CD4-positive, CD25-positive, alpha-beta regulatory T cell (primary cell): ENCODE measurements around the gene MAP4K2. TPM values are rescaled to one million over a fixed set of nuclear protein-coding genes. Genes with fewer than 3 reads are reported as not detected.
A peak's percentile ranks its signal among the peaks of the same experiment; 100 is the strongest.

Source experiments
- ATAC-seq, 2 donors: fragments of 150-1000 bp; cut with Tn5 transposase; one replicate each; pipeline ENCODE4 v1.10.0; 2021; ENCODE audit warnings: low read depth in 2 of 2, moderate number of reproducible peaks in 2 of 2, moderate library complexity in 1 of 2
- DNase-seq, 3 donors: peaks; one replicate each; pipeline versions ENCODE4 v3.0.0 to v3.0.0-alpha.2; 2012 to 2022; ENCODE audit warnings: mixed read lengths in 1 of 3
- H3K27ac ChIP-seq: one replicate; pipeline ENCODE4 v1.7.0; 2013; ENCODE audit warnings: mild to moderate bottlenecking, low read length; ENCODE audit not compliant: insufficient read depth, poor library complexity, severe bottlenecking
- H3K27me3 ChIP-seq: one replicate; pipeline ENCODE4 v1.7.0; 2013; ENCODE audit warnings: low read length; ENCODE audit not compliant: control insufficient read depth, insufficient read depth
- H3K36me3 ChIP-seq: one replicate; pipeline ENCODE4 v1.7.0; 2013; ENCODE audit warnings: mild to moderate bottlenecking, low read length, moderate library complexity; ENCODE audit not compliant: control insufficient read depth, insufficient read depth
- H3K4me1 ChIP-seq: 2 replicates; pipeline ENCODE4 v1.7.0; 2013; ENCODE audit warnings: mild to moderate bottlenecking, low read length; ENCODE audit not compliant: insufficient read depth, control insufficient read depth, poor library complexity, severe bottlenecking
- H3K4me3 ChIP-seq: one replicate; pipeline ENCODE4 v1.7.0; 2013; ENCODE audit warnings: low read depth, mild to moderate bottlenecking, low read length, moderate library complexity
- H3K9me3 ChIP-seq, 2 experiments: 1 replicate in 1 of 2; 2 replicates in 1 of 2; pipeline ENCODE4 v1.7.0; 2013; ENCODE audit warnings: low read length in 2 of 2, mild to moderate bottlenecking in 1 of 2, moderate library complexity in 1 of 2; ENCODE audit not compliant: control insufficient read depth in 2 of 2
- H3K27ac Mint-ChIP-seq, 3 donors: one replicate each; pipeline ENCODE4 v1.8.0; 2020 to 2022; ENCODE audit warnings: mild to moderate bottlenecking in 3 of 3, mixed read lengths in 3 of 3, moderate library complexity in 2 of 3
- H3K27me3 Mint-ChIP-seq: one replicate; pipeline ENCODE4 v1.8.0; 2022; ENCODE audit warnings: mild to moderate bottlenecking, mixed read lengths
- H3K36me3 Mint-ChIP-seq: one replicate; pipeline ENCODE4 v1.8.0; 2020; ENCODE audit warnings: mixed read lengths
- H3K4me1 Mint-ChIP-seq, 4 donors: one replicate each; pipeline ENCODE4 v1.8.0; 2020 to 2022; ENCODE audit warnings: mixed read lengths in 4 of 4, mild to moderate bottlenecking in 1 of 4
- H3K4me3 Mint-ChIP-seq, 4 donors: one replicate each; pipeline ENCODE4 v1.8.0; 2020 to 2022; ENCODE audit warnings: mild to moderate bottlenecking in 4 of 4, mixed read lengths in 4 of 4, moderate library complexity in 3 of 4
- H3K9me3 Mint-ChIP-seq, 7 donors: one replicate each; pipeline ENCODE4 v1.8.0; 2020 to 2022; ENCODE audit warnings: mixed read lengths in 7 of 7, mild to moderate bottlenecking in 3 of 7, moderate library complexity in 2 of 7
- polyA plus RNA-seq, 4 donors: library from polyadenylated mRNA; unstranded; fragments of 300-500 nt; fragmentation: Illumina TruSeq; gene quantifications; one replicate each; pipeline ENCODE4 v1.2.3, GENCODE V29; 2021
- total RNA-seq: library from RNA; stranded (reverse); gene quantifications from one replicate; pipeline ENCODE4 v1.2.3, GENCODE V29; 2022

Gene MAP4K2
- total and polyA plus RNA-seq, 5 donors from 2014 or later = 31.5 to 85.0 (median 35.2) TPM

GRCh38 chr11:64743591-64744543, 59.1 kb downstream of the MAP4K2 start, which contains the start of gene RASGRP2:
Gene RASGRP2 (minus strand): TSS chr11:64744142. CDS start chr11:64742866, 1,276 bp downstream.
- Mint-ChIP-seq H3K36me3 (peaks cover 22% of the 10 kb centered on the region), H3K4me1 (peaks cover 0 to 55% (median 33%) of the 10 kb centered on the region in 4 donors), H3K27ac (peak within 1 kb of the TSS; percentile 92 to 100 (median 99)), H3K27me3 (peaks cover 5% of the 10 kb centered on the region), H3K4me3 (peak within 1 kb of the TSS; percentile 94 to 100 (median 99)), H3K9me3 (no peaks in the 10 kb centered on the region)
- Histone ChIP-seq H3K9me3 (no peaks in the 10 kb centered on the region), H3K36me3 (peaks cover 23% of the 10 kb centered on the region), H3K27ac (peak within 1 kb of the TSS; percentile 93), H3K4me1 (peaks cover 51% of the 10 kb centered on the region), H3K27me3 (no peaks in the 10 kb centered on the region), H3K4me3 (peak within 1 kb of the TSS; percentile 77)
- DNase-seq = peak; percentile 75 to 89 (median 88)
- ATAC-seq = peak; percentile 52 to 55

DNA sequence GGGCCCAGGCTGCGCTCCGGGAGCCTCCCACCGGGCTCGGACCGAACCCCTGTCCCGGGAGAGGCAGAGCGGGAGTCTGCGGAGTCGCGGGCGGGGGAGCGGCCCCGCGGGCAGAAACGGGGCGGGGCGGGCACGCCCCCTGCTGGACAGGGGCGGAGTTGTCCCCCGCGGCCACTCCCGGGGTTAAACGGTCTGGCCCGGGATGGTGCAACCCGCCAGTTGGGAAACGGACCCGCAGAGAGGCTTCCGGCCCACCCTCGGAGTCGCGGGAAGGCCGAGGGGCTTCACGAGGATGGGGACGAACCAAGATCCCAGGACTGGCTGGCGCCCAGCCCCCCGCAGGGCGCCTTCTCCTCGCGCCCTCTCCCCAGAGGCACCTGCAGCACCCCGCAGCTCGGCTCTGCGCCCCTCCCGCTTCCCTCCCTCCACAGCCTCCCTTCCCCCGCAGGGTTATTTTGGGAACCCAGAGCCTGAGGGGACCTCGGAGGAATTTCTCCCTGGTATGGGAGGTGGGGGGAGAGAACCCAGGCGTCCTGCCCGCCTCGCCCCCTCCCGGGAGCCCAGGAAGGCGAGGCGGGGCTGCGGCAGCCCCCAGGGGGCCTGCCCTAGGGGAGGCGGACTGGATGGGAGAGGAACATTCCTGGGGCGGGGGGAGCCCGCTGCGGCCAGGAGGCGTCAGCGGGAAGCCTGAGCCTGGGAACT, 60.0 kb downstream of the MAP4K2 start:
- Mint-ChIP-seq H3K9me3 (no peaks in the 10 kb centered on the region), H3K36me3 (peaks cover 27% of the 10 kb centered on the region), H3K27me3 (peaks cover 5% of the 10 kb centered on the region), H3K4me1 (peaks cover 0 to 52% (median 31%) of the 10 kb centered on the region in 4 donors), H3K4me3 (peak overlapping the region; percentile 93 to 100 (median 96)), H3K27ac (peak overlapping the region in 1 of 3 donors; percentile 97)
- H3K27ac ChIP-seq = peak overlapping the region; percentile 93
- H3K4me1 ChIP-seq = peaks cover 51% of the 10 kb centered on the region
- peak overlapping the region; percentile 48 for H3K4me3 ChIP-seq
- H3K9me3 ChIP-seq = no peaks in the 10 kb centered on the region
- DNase-seq (peak; percentile 66 to 79 (median 70)), ATAC-seq (peak; percentile 22 to 23)
- no peaks in the 10 kb centered on the region for H3K27me3 ChIP-seq
- H3K36me3 ChIP-seq = peaks cover 31% of the 10 kb centered on the region

- H3K27me3 Mint-ChIP-seq = peaks cover 5% of the 10 kb centered on the region
- peak overlapping the region; percentile 53 for H3K4me3 ChIP-seq
- peak overlapping the region in 2 of 3 donors; percentile 26 to 83 for H3K27ac Mint-ChIP-seq
- no peaks in the 10 kb centered on the region for H3K9me3 ChIP-seq
- no peaks in the 10 kb centered on the region for H3K9me3 Mint-ChIP-seq
- DNase-seq = peak in 1 of 3 donors; percentile 47
- peaks cover 29% of the 10 kb centered on the region for H3K36me3 Mint-ChIP-seq
- peak in 1 of 2 donors; percentile 1 for ATAC-seq
- H3K4me3 Mint-ChIP-seq = peak overlapping the region; percentile 84 to 89 (median 87)
- peaks cover 51% of the 10 kb centered on the region for H3K4me1 ChIP-seq
- H3K27me3 ChIP-seq = no peaks in the 10 kb centered on the region
- H3K27ac ChIP-seq = peak overlapping the region; percentile 93
- H3K4me1 Mint-ChIP-seq = peaks cover 0 to 49% (median 30%) of the 10 kb centered on the region in 4 donors
- H3K36me3 ChIP-seq = peaks cover 38% of the 10 kb centered on the region
These were observed 60.7 kb downstream of the MAP4K2 start for GRCh38 chr11:64742087-64742888.

DNA sequence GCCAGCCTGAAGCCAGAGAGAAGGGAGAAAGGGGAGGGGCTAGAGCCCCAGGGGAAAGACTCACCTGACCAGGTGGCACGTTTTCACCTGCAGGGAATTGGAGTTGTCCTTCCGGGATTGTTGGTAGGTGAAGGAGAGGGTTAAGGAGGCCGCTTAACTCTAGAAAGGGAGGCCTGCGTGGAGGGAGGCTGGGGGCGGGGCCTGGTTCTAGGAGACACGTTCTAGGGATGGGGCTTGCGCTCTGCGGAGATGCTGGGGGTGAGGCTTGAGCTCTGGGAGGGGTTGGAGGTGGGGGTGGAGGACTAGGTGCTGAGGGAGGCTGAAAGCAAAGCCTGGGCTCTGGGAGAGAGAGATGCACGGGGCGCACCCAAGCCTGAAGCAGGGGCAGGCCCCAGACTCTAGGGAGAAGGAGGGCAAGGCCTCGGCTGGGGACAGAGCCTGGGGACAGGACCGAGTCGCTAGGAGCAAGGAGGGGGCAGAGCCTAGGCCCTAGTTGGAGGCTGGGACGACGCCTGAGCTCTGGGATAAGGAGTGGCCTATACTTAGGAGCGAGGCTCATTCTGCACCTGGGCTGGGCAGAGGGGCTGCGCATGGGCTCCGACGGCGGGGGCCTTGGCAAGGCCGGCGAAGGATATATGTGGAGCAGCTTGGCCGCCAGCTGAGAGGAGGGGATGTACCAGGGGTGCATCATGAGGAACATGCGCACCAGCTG, 61.5 kb downstream of the MAP4K2 start:
- Mint-ChIP-seq H3K9me3 (no peaks in the 10 kb centered on the region), H3K4me3 (peak overlapping the region; percentile 84 to 89 (median 87)), H3K27ac (peak overlapping the region in 2 of 3 donors; percentile 26 to 65), H3K4me1 (peaks cover 0 to 50% (median 28%) of the 10 kb centered on the region in 4 donors), H3K27me3 (peaks cover 5% of the 10 kb centered on the region), H3K36me3 (peaks cover 33% of the 10 kb centered on the region)
- DNase-seq = no peak
- no peaks in the 10 kb centered on the region for H3K9me3 ChIP-seq
- H3K27me3 ChIP-seq = no peaks in the 10 kb centered on the region
- peak overlapping the region; percentile 93 for H3K27ac ChIP-seq
- no peak for ATAC-seq
- H3K36me3 ChIP-seq = peaks cover 45% of the 10 kb centered on the region
- no peak overlapping the region for H3K4me3 ChIP-seq
- H3K4me1 ChIP-seq = peaks cover 55% of the 10 kb centered on the region

DNA sequence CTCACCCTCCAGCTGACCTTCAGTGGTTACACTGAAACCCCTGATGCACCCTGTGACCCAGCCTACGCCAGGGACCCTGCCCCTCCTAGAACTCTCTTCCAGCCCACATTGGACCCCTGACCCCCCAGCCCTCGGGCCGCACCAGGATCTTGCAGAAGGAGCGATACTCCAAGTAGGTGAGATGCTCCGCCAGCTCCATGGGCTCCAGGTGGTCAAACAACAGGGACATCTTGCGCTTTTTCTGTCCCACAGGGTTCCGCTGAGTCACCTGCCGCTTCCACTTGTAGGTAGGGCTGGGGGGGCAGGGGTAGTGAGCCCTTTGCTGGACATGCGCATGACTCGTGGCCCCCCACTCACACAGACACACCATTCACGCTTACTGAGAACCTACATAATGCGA, 63.1 kb downstream of the MAP4K2 start:
- Histone ChIP-seq H3K27me3 (no peaks in the 10 kb centered on the region), H3K4me3 (no peak overlapping the region), H3K4me1 (peaks cover 45% of the 10 kb centered on the region), H3K9me3 (no peaks in the 10 kb centered on the region), H3K36me3 (peaks cover 62% of the 10 kb centered on the region), H3K27ac (no peak overlapping the region)
- Mint-ChIP-seq H3K27ac (peak overlapping the region in 2 of 3 donors; percentile 18 to 63), H3K27me3 (no peaks in the 10 kb centered on the region), H3K36me3 (peaks cover 42% of the 10 kb centered on the region), H3K4me3 (peak overlapping the region in 2 of 4 donors; percentile 86 to 89), H3K9me3 (no peaks in the 10 kb centered on the region), H3K4me1 (peaks cover 0 to 57% (median 27%) of the 10 kb centered on the region in 4 donors)
- DNase-seq (no peak), ATAC-seq (no peak)

DNA sequence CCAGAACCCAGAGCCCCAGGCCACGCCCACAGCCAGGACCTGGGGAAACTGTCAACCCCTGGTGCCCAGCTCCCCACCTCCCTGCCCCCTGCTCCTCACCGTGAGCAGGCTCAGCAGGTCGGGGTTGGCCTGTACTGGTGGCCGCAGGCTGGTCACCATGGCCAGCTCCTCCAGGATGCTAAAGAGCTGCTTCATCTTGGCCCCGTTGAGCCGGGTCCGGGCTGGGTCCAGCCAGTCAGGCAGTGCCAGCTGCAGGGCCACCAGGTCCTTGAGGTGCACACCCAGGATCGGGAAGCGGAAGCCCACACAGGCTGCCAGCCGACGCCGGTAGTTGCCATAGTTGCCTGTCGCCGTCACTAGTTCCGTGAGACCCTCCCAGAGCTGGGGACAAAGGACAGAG, 66.4 kb downstream of the MAP4K2 start:
- Mint-ChIP-seq H3K36me3 (peaks cover 52% of the 10 kb centered on the region), H3K9me3 (no peaks in the 10 kb centered on the region), H3K4me3 (peak overlapping the region in 2 of 4 donors; percentile 2 to 67), H3K27ac (no peak overlapping the region), H3K4me1 (peaks cover 0 to 56% (median 23%) of the 10 kb centered on the region in 4 donors), H3K27me3 (no peaks in the 10 kb centered on the region)
- peaks cover 87% of the 10 kb centered on the region for H3K36me3 ChIP-seq
- H3K27me3 ChIP-seq = no peaks in the 10 kb centered on the region
- DNase-seq (no peak), ATAC-seq (no peak)
- H3K4me1 ChIP-seq = peaks cover 17% of the 10 kb centered on the region
- H3K9me3 ChIP-seq = no peaks in the 10 kb centered on the region
- H3K4me3 ChIP-seq = no peak overlapping the region
- H3K27ac ChIP-seq = no peak overlapping the region
